Measurements from ENCODE around the gene NPAS3.

NPAS3 gene

DNA sequence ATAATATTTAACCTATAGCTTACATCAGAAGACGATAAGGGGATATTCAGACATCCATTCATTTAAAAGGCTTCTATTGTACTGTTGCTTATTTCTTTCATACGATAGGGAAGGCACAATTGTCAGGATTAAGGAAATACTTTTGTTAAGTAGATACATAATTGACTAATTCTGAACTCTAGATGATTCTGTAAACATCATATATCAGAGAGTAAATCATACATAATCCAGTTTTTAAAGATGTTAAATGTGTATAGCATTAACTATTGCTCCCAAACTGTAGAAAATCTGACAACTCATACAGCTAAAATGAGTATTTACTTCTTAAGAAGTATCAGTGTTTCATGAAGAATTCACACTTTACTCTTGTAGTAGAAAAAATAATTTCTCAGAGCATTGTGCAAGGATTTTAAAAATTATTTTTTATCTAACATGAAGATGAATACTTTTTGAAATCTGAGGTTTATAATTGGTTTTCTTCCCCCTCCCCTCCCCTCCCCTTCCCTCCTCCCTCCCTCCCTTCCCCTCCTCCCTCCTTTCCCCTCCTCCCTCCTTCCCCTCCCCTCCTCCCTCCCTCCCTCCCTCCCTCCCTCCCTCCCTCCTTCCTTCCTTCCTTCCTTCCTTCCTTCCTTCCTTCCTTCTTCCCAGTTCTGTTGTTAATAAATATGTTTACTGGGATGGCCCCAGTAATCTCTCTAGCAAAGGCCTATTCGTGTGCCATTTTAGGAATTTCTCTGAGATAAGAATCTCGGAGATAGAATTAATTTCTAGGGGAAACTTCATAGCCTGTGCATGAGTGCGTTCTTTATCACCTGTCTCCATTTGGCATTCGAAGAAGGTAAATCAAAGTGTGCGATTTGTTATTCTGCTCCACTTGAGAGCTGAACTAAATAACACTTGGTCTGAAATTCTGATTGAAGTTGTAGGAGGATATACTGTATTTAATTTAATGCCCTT lies 2.3 kb downstream of the NPAS3 start:
- no peak for DNase-seq (ENCODE audit: low read depth)

DNA sequence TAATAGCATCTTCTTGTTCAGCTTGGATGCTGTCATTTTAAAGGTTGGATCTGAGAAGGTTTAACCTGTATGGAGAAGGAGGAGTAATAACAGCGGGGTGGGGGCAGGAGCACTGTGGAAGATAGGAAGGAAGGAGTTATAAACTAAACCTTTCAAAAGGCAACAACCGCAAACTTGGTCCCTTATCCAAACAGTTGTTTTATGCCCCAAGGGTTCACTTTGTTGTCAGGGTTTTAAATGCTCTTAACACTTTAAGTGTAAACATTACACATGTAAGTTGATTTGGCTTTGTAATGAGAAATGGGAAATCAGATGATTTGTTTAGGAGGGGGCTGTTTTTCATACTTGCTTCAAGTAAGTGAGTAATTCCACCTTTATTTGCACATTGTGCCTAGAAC lies 3.0 kb downstream of the NPAS3 start:
- no peak for DNase-seq (ENCODE audit: low read depth)

DNA sequence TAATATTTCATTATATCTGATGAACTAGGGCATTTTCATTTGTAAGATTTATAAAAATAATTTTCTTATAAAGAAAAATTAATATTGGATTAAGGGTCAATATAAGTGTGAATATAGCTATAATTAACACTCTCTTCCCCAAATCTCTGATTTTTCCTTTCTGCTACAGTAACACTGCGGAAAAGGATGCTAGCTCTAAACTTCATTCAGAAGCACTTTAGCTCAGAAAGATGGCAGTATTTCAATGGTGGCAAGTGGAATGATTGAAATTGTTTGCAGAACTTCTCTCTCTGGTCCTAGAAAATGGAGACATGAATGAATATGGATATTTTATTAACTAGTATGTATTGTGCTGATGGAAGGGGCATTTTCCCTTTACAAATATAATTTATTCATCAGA lies 8.4 kb downstream of the NPAS3 start:
- no peak for DNase-seq (ENCODE audit: low read depth)

DNA sequence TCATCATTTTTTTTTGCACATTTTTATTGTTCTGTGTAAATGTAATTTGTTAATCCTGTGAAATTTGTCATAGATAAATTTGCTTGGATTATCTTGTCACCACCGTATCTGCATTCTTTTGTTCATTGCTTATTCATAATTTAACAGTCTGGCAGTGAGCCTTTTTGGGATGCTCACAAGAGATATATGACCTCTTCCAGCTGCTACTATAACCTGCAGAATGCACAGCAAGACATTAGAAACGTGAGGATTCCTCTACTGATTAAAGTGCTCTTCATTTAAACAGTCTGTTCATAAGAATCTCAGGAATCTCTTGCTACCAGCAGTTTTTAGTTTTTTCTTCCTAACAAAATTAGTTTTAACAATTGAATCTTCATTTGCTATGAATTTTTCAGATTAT lies 9.1 kb downstream of the NPAS3 start:
- no peak for DNase-seq (ENCODE audit: low read depth)

DNA sequence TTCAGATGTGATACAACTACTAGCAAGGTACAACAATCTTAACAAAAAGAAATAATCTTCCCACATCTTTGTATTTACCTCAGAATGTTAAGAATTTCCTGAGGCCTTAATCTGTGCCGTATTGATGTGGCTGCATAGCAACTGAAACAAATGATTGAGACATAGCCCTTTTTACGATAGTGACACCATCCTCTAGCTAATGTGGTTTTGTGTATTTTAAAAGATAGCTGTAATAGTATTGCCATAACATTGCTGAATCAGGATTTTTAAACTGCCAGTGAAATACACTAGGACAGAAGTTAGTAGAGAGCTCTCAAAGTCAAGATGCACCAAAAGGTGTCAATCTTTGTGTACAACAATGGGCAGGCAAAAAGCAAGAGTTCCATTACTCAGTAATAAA lies 11.9 kb downstream of the NPAS3 start:
- DNase-seq (ENCODE audit: low read depth), result no peak

DNA sequence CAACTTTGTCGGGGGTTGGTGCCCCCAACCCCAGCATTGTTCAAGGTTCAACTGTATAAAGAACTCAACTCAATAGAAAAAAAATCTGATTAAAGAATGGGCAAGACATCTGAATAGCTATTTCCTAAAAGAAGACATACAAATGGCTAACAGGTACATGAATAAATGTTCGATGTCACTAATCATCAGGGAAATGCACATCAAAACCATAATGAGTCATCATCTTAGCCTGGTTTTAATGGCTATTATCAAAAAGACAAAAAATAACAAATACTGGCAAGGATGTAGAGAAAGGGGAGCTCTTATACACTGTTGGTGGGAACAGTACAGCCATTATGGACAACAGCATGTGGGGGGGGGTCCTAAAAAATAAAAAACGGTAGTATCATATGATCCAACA lies 28.7 kb downstream of the NPAS3 start:
- DNase-seq (ENCODE audit: low read depth), result no peak

DNA sequence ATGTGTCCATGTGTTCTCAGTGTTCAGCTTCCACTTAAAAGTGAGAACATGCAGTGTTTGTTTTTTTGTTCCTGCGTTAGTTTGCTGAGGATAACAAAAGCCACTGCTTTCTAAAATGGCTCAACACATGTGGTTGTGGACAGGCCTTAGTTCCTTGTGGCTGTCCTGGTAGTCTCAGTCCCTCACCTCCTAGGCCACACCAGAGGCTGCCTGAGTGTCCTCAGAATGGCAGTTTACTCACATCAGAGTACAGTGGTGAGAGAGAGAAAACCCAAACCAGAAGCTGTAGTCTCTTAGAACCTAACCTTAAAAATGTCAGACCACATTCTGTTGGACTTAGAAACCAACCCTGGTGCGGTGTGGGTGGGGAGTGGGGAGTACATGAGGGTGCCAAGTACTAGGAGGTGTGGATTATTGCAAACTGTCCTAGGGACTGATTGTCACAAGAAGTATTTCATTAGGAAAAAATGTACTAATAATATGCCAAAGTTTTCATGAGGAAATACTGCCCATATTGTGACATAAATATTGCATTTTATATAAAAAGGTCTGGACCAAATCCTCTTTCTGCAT lies 30.4 kb downstream of the NPAS3 start:
- no peak for DNase-seq (ENCODE audit: low read depth)

DNA sequence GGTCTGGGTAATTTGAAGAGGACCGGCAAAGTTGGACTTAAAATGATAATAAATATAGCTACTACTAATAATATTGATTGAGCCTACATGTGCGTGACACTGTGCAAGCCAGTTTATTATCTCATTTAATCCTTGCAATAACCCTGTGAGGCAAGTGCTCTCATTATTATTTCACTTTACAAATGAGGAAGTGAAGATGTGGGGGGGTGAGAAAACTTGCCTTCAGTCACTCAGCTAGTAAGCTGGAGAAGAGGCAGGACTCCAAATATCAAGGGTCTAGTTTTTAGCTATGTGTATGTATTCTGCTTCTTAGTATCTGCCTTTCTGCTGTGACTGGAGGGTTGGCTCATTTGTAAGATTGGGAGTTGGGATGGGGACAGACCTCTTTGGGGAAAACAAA lies 39.2 kb downstream of the NPAS3 start:
- no peak for DNase-seq (ENCODE audit: low read depth)

DNA sequence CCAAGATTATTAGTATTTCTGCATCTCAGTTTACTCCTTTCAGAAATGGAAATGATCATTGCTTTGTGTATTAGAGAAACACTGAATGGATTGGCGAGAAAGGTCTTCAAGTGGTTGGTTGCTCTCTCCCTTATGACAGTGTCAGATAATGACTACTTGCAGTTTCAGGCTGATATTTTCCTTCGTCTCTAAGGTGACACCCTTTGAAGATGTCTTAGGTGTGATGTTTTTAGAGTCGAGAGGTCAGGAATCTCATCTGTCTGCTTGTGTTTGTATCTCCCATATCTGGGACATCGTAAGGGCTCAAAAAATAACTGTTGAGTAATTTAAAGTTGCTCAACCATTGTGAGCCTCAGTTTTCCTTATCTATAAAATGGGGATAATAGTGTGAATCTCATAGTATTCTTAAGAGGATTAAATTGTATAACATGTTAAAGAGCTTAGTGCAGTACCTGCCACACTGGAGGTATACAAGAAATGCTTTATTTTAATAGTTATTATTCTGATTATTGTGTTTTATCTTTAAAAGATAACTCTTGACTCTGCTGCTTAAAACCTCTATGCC lies 40.1 kb downstream of the NPAS3 start:
- DNase-seq (ENCODE audit: low read depth), result no peak

DNA sequence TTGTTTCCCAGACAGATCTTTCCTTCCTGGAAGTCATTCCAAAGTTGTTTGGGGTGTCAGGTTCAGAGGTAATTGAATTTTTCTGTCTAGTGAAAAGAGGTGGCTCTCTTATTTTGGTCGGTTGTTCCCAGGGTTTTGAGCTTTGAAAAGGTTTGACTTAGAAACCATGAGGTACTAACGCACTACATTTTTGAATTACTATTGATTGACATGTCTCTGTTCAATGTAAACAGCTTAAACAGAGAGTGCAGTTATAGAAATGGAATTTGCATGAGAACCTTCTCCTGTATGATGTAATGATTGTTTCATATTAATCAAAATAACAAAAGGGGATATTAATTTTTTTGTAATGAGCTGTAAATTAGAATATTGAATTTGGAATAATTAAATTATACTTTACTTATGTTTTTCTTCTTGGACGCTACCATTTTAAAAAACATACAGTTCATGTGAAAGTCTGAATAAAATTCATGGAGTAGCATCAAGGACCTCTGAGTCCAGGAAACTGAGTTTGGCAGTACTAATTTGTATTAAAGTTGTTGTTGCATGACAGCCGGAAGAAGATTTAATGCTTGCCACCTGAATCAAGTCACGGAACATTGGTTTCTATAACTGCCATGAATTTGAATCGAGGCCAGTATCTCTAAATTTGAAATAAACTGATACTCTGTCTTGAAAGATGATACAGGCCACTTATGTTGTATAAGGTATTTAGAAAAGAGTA lies 41.7 kb downstream of the NPAS3 start:
- DNase-seq (ENCODE audit: low read depth), result no peak

DNA sequence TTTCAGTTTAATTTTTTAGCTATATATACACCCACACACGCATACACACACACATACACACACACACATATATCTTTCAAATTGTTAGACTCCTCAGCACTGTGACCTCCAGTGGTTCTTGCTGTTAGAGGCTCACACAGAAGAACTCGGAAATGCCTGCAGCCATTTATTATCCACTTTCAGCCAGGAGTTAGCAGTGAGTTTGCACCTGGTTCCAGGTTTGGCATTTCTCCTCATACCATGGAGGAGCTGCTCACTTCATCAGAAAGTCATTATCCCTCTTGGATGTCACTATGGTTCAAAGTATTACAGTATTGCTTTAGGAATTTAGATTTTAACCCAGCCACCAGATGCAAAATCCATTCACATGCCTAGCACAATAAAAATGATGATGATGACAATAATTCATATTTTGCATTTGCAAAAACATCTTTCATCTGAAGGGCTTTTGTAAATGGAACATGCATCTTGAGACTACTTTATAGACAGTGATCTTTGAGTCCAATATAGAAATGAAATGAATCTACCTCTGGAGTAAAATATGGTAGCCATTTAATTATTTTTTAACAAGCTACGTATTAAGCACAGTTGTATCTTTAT lies 42.3 kb downstream of the NPAS3 start:
- DNase-seq (ENCODE audit: low read depth), result no peak

DNA sequence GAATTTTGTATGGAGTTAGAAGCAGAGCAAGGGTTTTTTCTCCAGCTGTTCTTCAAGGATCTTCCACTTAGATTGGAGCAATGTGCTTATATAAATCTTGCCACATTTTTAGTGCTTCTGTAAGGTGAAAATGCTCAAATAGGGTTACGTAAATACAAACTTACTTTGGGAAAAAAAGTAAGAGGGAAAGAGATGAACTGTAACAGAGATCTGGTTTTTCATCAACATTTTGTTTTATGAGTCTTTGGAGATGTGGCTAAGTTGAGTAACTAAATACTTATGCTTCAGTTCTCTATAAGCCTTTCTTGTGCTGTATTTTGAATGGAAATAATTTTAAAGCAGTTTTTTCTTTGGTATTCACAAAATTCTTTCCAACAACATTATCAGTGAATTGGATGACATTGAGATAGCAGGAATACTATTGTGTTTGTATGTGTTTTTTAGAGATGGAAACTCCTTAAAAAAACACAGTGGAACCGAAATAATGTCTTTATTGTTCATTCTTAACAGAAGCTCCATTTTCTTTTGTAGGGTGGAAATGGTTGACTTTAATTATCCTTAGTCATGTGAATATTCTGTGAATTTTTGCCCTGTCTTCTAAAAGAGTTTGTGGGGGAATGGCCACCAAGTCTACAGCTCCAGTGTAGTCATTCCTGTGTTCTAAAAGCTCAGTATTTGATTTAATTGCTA lies 45.7 kb downstream of the NPAS3 start:
- DNase-seq (ENCODE audit: low read depth), result no peak

DNA sequence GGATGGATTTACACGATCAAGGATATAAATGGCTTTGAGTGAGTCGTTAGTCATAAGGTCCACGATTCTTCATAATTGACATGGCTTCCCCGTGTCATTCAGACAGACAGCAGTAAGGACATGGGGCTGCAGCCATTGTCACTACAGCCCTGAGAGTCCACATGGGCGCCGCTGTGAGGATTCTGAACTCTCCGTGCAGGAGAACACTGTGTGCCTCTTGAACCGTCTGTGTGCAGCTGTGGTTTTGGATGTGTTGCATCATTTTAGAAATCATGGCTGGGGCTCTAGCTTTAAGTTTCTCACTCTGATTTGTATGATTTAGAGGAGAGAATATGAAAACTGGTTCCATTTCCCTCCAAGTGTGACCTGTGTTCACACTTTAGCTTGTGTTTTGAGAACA lies 47.2 kb downstream of the NPAS3 start:
- no peak for DNase-seq (ENCODE audit: low read depth)

DNA sequence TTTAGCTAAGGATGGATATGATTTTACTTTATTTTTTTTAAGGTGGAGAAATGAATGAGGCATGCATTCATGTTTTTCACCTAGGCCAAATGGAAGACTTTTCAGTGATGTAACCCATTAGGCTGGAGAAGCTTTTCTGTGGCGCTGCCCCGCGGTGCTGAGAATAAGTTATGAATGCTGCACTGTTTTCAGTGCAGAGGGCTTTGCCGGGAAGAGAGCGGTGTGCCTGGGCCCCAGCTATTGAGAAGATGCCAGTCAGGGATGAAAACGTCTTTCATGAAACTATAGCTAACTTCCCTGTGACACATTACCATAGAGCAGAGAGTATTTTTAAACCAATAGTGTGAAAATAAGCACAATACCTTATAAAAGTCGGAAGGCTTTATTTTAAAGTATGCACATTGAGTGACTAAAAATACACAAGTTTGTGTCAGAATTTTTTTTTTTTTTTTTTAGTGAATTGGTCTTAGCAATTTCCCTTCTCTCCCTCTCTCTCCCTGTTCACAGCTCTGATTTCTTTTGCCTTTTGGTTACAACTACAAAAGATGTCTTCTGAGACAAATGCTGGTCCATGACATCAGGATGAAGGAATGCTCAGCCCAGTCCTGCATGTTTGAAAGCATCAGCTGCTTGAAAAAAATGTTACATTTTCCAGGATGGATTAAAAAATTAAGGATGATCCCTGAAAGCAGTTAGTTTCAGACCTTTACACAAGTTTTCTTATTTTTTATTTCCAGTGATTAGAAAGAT lies 48.3 kb downstream of the NPAS3 start:
- no peak for DNase-seq (ENCODE audit: low read depth)

DNA sequence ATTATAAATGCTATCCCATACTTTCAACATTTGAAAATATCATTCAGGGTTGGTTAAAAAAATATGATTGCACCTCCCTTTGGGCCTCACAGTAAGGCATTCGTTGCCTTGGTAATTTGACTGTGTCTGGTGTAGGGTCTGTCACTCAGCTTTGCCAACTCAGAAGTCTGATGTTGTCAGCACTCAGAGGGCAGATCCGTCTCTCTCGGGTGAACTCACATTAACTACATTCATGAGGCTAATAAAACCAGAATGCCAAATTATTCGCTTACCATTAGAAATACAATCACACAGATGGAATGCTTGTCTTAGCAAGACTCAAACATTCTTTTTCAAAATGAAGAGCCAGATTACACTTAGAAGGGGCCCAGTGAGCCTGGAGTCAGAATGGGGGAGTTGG lies 53.0 kb downstream of the NPAS3 start:
- no peak for DNase-seq (ENCODE audit: low read depth)

DNA sequence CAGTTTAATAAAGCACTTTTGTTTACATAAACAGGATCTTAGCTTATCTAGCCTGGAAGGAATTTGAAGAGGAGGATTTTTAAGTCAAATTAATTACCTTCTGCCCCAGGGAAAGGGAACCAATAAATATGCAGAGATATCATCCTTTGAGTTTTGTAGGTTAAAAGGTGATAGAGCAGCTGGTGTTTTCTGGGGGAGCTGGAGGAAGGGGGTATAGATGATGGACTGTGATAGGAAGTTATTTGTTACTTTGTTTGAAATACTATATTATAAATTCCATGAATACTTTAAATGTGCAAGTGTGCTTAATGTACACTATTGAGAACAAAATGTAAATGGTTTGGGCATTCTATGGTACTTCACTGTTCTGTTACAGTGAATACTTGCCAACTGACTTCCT lies 55.2 kb downstream of the NPAS3 start:
- DNase-seq (ENCODE audit: low read depth), result no peak

DNA sequence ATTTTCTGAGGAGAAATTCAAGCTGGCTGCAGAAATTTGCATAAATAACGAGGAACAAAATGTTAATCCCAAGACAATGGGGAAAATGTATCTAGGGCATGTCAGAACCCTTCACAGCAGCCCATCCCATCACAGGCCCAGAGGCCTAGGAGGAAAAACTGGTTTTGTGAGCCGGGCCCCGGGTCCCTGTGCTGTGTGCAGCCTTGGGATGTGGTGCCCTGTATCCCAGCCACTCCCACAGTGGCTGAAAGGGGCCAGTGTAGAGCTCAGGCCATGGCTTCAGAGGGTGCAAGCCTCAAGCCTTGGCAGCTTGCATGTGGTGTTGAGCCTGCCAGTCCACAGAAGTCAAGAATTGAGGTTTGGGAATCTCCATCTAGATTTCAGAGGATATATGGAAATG lies 57.7 kb downstream of the NPAS3 start:
- no peak for DNase-seq (ENCODE audit: low read depth)

DNA sequence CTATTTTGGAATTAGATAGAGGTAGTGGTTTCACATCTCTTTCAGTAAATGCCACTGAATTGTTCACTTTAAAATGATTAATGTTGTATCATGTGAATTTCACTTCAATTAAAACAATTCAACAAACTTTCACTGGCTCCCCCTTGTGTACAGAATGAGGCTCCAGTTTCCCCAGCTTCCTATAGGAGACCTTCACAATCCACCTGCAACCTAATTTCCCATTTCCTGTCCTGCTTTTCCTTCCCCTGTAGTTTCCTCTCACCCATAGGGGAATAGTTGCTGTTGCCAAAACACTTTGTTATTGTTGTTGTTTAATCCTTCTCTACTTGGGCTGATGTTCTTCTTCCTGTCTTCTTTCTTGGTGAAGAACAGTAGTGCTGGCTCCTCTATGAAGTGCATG lies 59.8 kb downstream of the NPAS3 start:
- no peak for DNase-seq (ENCODE audit: low read depth)

DNA sequence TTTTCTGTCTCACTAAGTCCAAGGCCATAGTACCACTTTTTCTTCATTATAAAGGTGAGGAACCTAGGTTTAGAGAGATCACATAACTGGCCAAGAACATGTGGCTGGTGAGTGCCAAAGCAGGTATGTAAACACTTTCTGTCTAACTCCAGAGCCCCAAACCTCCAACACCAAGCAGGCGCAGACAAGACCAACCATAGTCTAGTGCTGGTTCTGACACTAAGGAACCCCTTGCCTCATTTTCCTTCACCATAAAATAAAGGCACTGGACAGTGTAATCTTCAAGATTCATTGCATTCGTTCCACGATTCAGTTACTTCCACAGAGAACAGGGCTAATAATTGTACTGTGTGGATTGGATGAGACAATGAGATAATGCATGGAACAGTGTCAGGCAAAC lies 71.0 kb downstream of the NPAS3 start:
- DNase-seq (ENCODE audit: low read depth), result no peak

DNA sequence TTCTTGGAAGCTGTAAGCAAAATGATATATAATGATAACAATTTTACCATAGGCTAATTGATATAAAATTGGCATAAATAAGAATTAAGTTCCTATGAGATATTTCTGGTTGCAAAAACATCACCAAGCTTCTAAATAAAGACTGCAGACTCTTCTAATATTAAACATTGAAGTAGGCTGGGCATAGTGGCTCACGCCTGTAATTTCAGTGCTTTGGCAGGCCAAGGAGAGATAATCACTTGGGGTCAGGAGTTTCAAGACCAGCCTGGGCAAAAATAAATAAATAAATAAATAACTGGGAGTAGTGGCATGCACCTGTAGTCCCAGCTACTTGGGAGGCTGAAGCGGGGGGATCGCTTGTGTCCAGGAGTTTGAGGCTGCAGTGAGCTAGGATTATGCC lies 71.8 kb downstream of the NPAS3 start:
- no peak for DNase-seq (ENCODE audit: low read depth)

DNA sequence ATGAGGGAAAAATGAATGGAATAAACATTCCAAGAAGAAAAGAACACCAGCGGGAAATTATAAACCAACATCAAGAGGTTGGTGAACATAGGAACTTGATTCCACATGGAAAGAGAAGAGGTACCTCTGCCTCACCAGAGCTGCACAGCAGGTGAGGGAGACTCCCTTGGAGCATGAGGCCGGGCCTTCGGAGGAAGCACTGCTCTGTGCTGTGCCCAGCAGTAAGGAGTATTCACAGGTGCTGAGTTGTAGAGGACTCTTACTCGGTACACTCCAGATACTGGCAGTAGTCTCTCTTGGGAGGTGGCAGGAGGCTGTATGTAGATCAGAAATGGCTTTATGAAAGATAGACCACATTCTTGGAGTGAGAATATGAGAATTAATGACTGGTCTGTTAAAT lies 76.0 kb downstream of the NPAS3 start:
- DNase-seq (ENCODE audit: low read depth), result no peak
